Stimulated activated CD8-positive, alpha-beta memory T cell treated with anti-CD3 and anti-CD28 coated beads, Interleukin-4, amount 100 ng/mL, for 48 hours (primary cell): ENCODE results near the gene RNF34.

Experiments used
- DNase-seq: peaks from one replicate; pipeline ENCODE4 v3.0.0-alpha.2; 2020

The RNF34 gene

DNA sequence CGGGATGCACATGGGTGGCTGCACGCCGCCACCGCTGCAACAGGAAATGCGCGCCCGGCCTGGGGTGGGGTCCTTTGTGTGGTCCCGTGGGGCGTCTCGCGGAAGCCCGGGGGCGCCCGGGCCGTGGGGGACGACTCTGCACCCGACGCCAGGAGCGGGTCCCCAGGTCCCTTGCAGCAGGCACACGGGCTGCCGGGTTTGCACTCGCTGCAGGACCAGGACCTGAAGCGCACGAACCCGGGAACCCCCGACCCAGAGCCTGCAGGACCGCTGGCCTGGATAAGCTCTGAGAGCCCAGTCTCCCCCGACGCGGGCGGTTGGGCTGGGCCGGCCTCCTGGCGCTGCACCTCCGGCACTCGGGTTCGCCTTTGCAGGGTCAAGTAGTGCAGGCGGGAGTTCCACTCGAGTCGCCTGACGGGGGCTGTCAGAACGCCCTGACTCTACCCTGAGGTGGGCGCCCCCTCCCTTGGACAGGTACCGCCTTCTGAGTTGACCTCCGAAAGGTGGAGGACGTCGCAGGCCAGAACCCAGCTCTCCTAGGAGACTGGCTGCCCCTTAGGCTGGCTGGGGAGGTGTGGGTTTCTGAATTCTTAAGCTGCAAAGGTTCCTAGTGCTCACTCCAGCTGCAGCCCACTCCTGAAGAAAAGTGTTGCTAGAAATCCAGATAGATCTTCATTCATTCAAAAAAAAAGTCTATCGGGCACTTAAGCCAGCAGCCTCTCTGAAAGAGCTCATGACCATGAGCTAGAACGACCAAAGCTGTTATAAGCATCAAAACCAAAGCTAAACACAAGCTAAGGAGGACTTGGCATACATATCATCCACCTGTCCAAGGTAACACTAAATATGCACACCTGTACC lies 68.0 kb downstream of the RNF34 start:
- no peak for DNase-seq

DNA sequence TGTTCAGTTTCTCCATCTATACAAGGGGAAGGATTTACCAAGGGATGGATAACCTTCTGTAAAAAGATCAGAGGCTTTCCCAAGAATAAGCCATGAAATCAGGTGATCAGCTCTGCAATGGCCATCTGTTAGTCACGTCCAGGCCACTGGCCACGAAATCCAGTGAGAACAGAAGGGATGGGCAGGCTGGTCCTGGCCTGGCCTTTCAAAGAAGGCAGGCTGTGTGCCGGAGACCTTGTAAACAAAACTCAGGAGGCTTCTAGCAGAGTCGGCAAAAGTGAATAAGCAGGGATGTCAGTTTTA lies 68.5 kb downstream of the RNF34 start:
- DNase-seq = no peak

GRCh38 chr12:121470751-121471150 lies 70.8 kb downstream of the RNF34 start:
- DNase-seq = no peak

- no peak for DNase-seq
Measured at GRCh38 chr12:121472150-121472905, 72.4 kb downstream of the RNF34 start.
